Measurements from ENCODE around the gene CD300LD. TPM values are rescaled to one million over a fixed set of nuclear protein-coding genes. Genes with fewer than 3 reads are reported as not detected.

CD300LD gene
- total and polyA plus RNA-seq, 10 donors = 0.06 to 1.4 TPM; not detected in 8

DNA sequence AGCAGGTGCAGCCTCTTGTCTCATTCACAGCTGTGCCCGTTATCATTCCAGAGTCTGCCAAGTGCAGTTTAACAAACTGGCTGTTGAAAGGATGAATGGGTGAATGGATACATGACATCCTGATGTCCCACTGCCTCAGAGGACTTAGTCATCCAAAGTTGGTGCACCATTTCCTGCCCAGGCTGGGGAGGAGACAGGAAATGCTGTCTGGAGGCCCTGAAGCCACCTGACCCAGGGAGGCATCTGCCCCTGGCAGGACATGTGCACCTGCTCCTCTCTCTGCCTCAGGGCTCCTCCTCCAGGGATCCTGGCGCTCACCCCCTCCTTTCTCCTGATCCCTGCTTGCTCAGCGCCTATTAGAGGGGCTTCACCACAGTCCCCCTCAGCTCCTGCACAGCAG lies 44.3 kb downstream of the CD300LD start:
- no peak for DNase-seq
- WGBS, 5 donors = 63 to 84% (median 67%) methylated on average over 3 of the region's 3 CpGs
- no peak for TF ChIP-seq POLR2A (IDR thresholded peaks at IDR 0.05)
- TF ChIP-seq, protein P1, sequence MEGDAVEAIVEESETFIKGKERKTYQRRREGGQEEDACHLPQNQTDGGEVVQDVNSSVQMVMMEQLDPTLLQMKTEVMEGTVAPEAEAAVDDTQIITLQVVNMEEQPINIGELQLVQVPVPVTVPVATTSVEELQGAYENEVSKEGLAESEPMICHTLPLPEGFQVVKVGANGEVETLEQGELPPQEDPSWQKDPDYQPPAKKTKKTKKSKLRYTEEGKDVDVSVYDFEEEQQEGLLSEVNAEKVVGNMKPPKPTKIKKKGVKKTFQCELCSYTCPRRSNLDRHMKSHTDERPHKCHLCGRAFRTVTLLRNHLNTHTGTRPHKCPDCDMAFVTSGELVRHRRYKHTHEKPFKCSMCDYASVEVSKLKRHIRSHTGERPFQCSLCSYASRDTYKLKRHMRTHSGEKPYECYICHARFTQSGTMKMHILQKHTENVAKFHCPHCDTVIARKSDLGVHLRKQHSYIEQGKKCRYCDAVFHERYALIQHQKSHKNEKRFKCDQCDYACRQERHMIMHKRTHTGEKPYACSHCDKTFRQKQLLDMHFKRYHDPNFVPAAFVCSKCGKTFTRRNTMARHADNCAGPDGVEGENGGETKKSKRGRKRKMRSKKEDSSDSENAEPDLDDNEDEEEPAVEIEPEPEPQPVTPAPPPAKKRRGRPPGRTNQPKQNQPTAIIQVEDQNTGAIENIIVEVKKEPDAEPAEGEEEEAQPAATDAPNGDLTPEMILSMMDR (IDR thresholded peaks at IDR 0.05 in 8 of 11, conservative IDR thresholded peaks at IDR 0.05 in 3 of 11) = no peak
- no peak for TF ChIP-seq POLR2AphosphoS5 (IDR thresholded peaks at IDR 0.05)
- no peak overlapping the region for H3K4me3 ChIP-seq
- H3K9me3 ChIP-seq = no peaks in the 10 kb centered on the region
- H3K27ac ChIP-seq = no peak overlapping the region
- peaks cover 0 to 6% (median 0%) of the 10 kb centered on the region in 6 donors for H3K36me3 ChIP-seq
- H3K4me1 ChIP-seq = peaks cover 0 to 23% (median 2%) of the 10 kb centered on the region in 6 donors
- H3K27me3 ChIP-seq (replicated peaks in 1 of 7) = peaks cover 0 to 21% (median 0%) of the 10 kb centered on the region in 7 donors
- intact Hi-C loops (cut with DNase I; ENCODE audit: low total_unique reads) = no loop called here

DNA sequence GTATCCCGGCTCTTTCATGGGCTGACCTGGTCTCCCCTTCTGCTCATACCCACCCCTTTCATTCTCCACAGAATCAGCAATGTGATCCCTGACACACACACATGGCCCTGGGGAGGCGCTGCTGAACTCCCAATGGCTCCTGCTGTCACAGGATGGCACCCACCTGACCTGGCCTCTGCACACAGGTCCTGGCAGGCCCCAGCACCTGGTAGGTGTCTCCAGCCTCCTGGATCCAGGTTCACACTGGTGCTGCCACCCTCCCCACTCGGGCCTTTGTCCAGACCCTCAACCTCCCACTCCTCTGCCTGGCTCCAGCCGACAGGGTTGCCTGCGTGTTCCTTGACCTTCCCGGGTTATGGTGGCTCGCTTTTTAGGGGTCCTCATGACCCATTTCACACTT lies 44.8 kb downstream of the CD300LD start:
- TF ChIP-seq POLR2A (IDR thresholded peaks at IDR 0.05) (no peak), POLR2AphosphoS5 (IDR thresholded peaks at IDR 0.05) (no peak)
- TF ChIP-seq, protein P1 (IDR thresholded peaks at IDR 0.05 in 8 of 11, conservative IDR thresholded peaks at IDR 0.05 in 3 of 11) = no peak
- 87 to 92% (median 90%) methylated on average over 7 of the region's 7 CpGs for WGBS, 5 donors
- peaks cover 0 to 7% (median 0%) of the 10 kb centered on the region in 6 donors for H3K36me3 ChIP-seq
- DNase-seq = no peak
- intact Hi-C loops (cut with DNase I; ENCODE audit: low total_unique reads) = no loop called here
- no peaks in the 10 kb centered on the region for H3K9me3 ChIP-seq
- H3K27ac ChIP-seq = no peak overlapping the region
- H3K27me3 ChIP-seq (replicated peaks in 1 of 7) = peaks cover 0 to 21% (median 0%) of the 10 kb centered on the region in 7 donors
- H3K4me3 ChIP-seq = no peak overlapping the region
- peaks cover 0 to 23% (median 2%) of the 10 kb centered on the region in 6 donors for H3K4me1 ChIP-seq

DNA sequence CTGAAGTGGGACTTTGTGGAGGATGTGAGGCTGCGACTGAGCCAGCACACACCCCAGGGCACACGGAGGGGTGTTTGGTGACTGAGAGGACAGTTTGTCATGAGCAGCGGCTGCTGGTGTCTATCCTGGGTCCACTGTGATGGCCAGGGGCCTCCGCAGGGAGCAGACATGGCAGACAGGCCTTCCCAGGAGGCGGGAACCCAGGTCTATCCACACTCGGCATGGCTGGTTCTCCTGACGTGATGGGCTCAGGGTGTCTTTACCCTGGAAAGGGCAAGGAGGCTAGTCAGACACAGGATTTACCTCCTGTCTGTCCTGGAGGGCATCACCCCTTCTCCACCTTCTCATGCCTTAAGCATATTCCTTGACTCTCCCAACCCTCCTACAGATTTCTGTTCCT lies 45.5 kb downstream of the CD300LD start:
- H3K27me3 ChIP-seq (replicated peaks in 1 of 7) = peaks cover 0 to 18% (median 0%) of the 10 kb centered on the region in 7 donors
- H3K36me3 ChIP-seq = peaks cover 0 to 7% (median 0%) of the 10 kb centered on the region in 6 donors
- intact Hi-C loops (cut with DNase I; ENCODE audit: low total_unique reads) = no loop called here
- WGBS, 5 donors = 81 to 92% (median 87%) methylated on average over 7 of the region's 7 CpGs
- H3K4me3 ChIP-seq = no peak overlapping the region
- H3K27ac ChIP-seq = peak overlapping the region in 2 of 8 donors; percentile 69 to 79
- H3K9me3 ChIP-seq = no peaks in the 10 kb centered on the region
- TF ChIP-seq, protein P1 (IDR thresholded peaks at IDR 0.05 in 8 of 11, conservative IDR thresholded peaks at IDR 0.05 in 3 of 11) = no peak
- TF ChIP-seq POLR2A (IDR thresholded peaks at IDR 0.05) (no peak), POLR2AphosphoS5 (IDR thresholded peaks at IDR 0.05) (no peak)
- DNase-seq = no peak
- peaks cover 0 to 23% (median 2%) of the 10 kb centered on the region in 6 donors for H3K4me1 ChIP-seq

DNA sequence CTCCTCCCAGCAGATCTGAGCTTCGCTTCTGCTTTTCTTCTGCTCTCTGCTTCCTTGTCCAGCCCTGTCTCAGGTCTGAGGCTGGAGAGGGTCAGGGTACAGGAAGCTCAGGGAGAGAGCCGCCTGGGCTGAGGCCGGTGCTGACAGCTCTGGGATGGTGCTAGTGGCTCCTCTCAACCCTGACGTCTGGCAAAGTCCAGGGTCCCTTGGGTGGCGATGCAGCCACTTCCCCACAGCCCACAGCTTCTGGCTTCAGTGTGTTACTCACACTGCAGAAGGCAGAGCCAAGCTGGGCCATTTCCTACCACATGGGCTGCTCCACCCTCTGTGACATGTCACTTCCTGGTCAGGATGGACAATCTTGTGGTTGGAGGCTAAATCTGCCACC lies 46.2 kb downstream of the CD300LD start, which contains the start of gene CD300C:
Gene CD300C, minus strand, starts transcription at position 273 of the 388 bp plus-strand sequence. CDS start 333 bp downstream, outside the sequence.
- intact Hi-C loops (cut with DNase I; ENCODE audit: low total_unique reads) = no loop called here
- Histone ChIP-seq H3K27ac (peak within 1 kb of the TSS in 6 of 8 donors; percentile 26 to 79 (median 52)), H3K4me3 (peak within 1 kb of the TSS in 2 of 8 donors; percentile 22 to 45), H3K27me3 (replicated peaks in 1 of 7) (peaks cover 0 to 14% (median 0%) of the 10 kb centered on the region in 7 donors), H3K9me3 (no peaks in the 10 kb centered on the region), H3K4me1 (peaks cover 0 to 23% (median 2%) of the 10 kb centered on the region in 6 donors), H3K36me3 (peaks cover 0 to 7% (median 0%) of the 10 kb centered on the region in 6 donors)
- DNase-seq = peak; percentile 77
- WGBS, 5 donors = 28 to 57% (median 42%) methylated on average over 4 to 5 of the region's 5 CpGs
- TF ChIP-seq, protein P1 (IDR thresholded peaks at IDR 0.05 in 8 of 11, conservative IDR thresholded peaks at IDR 0.05 in 3 of 11) = no peak
- peak in 2 of 3 donors; percentile 35 to 43 for TF ChIP-seq POLR2AphosphoS5 (IDR thresholded peaks at IDR 0.05)

All from spleen (tissue), 11 donors.